Activated CD4-positive, alpha-beta T cell treated with anti-CD3 and anti-CD28 coated beads, Interleukin-2, Interleukin-6, amounts not matched to agents 100 ng/mL and 50 ng/mL, durations not matched to agents 16 hours and 8 hours (primary cell): ENCODE data around the gene ADD2.
"Not testable (repeated sequence)": the region's sequence is repeated elsewhere in the genome, so short reads cannot be mapped to it uniquely, and the experiment has no call there.

Experiments used
- DNase-seq: peaks from one replicate; pipeline ENCODE4 v3.0.0-alpha.2; 2020

Gene ADD2, protein sequence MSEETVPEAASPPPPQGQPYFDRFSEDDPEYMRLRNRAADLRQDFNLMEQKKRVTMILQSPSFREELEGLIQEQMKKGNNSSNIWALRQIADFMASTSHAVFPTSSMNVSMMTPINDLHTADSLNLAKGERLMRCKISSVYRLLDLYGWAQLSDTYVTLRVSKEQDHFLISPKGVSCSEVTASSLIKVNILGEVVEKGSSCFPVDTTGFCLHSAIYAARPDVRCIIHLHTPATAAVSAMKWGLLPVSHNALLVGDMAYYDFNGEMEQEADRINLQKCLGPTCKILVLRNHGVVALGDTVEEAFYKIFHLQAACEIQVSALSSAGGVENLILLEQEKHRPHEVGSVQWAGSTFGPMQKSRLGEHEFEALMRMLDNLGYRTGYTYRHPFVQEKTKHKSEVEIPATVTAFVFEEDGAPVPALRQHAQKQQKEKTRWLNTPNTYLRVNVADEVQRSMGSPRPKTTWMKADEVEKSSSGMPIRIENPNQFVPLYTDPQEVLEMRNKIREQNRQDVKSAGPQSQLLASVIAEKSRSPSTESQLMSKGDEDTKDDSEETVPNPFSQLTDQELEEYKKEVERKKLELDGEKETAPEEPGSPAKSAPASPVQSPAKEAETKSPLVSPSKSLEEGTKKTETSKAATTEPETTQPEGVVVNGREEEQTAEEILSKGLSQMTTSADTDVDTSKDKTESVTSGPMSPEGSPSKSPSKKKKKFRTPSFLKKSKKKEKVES

DNA sequence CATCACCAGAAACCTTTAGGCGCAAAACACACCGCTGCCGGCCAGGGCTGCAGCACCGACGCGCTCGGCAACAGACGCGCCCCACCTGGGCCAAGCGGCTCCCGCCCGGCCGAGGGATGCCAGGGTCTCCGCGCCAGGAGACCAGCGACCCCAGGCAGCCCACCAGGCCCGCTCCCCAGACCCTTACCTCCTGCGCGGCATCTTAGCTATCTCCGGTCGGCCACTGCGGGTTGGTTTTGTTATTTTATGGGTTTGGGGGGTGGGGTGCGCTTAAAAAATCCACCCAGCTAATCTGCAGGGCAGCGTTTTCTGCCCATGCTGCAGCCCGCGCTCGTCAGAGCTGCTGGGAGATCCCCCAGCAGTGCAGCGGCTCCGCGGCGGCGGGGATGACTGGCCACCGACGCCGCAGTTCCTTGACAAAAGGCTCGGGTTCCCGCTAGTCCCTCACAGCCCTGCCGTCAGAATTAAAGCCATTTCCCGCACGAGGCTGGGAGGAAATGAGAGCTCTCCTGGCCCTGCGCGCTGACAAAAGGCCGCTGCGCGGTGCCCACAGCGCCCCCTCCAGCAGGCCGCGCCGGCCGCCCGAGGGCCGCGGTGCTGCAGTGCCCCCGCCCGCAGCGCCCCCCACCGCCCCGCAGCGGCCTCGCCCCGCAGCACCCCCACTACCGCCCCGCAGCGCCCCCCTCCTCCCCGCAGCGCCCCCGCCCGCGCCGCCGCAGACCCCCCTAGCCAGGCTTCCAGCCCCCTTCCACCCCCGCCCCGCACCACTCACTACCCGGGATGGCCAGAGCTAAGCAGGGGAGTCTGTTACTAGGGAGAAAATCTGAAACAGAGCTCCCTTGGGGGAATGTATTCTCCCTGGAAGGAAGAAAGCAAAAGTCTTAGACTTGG, at the start of gene ADD2:
ADD2 (minus strand) TSS at position 502 of the 891 bp plus-strand sequence. CDS start 61,792 bp downstream, outside the sequence.
- peak; percentile 69 for DNase-seq

- DNase-seq = peak; percentile 75
Measured at GRCh38 chr2:70817284-70817954, 49.4 kb upstream of the ADD2 start.

DNA sequence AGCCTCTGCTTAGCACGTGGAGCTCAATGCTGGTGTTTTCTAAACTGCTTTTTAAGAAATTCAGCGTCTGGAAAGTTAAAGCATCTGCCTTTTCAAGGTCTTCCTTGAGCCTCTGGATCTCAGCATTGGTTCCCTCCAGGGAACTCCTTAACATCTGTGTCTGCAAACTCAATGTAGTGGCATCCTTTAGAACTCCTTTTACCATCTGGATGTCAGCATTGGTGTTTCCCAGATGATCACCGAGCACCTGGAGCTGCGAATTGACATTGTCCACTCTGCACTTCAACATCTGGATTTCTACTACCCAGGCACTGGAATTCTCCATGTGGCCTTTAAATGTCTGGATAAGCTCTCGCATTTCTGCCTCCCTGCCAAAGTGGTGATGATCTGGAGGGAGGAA, 48.7 kb upstream of the ADD2 start:
- DNase-seq = no peak

DNA sequence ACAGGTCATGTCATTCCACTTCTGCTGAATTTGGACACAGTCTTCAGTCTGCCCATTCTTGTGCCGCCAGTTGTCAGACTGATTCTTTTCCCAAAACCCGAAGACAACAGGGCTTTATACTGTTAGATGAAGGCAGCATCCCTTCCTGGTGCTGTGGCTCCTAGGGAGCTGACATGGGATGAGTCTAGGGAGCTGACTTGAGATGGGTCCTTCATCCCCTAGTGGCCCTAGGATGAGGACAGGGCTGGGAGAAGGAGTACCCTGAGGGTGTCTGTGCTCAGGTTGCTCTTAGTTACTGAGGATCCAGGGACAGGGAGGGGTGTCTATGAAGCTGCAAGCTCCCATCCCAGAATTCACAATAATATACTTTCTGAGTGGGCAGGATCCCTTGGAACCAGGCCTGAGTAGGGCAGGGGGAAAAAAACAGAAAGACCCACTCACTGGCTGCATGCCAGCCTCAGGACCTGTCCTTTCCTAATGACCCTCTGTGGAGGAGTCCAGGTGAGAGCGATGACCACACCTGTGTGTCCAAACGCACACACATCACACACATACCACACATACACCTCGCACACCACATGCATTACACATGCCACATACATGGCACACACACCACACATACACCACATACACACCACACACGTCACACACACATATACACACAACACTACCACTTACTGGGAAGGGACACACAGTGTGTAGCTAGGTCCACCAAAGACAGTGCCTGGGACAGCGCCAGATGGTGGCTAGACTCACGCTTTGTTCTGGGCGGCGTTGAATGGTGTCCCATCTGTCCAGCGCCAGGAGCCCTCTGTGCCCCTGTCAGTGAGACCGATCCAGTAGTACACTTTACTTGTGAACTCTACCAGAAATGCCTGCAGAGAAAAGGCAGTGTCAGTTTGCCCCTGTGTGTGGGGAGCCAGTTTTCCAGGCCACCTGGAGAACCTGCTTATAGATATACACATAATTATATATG, 41.3 kb upstream of the ADD2 start:
- DNase-seq = no peak

GRCh38 chr2:70807828-70808118, 39.8 kb upstream of the ADD2 start:
- DNase-seq = no peak

GRCh38 chr2:70807102-70807827, 39.3 kb upstream of the ADD2 start:
- no peak for DNase-seq

DNA sequence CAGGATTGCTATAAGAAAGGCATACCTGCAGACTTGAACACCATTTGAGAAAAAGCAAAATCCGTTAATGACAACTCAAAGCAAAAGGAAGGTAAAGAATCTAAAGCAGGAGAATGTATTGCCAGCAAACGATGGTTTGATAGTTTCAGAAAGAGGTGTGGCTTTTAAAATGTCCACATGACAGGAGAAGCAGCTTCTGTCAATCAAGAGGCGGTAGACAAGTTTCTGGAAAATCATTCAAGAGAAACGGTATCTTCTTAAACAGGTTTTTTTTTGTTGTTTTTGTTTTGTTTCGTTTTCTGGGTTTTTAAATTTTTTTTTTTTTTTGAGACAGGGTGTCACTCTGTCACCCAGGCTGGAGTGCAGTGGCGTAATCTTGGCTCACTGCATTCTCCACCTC, 38.6 kb upstream of the ADD2 start:
- no peak for DNase-seq

- no peak for DNase-seq
Measured at GRCh38 chr2:70806013-70806412, 38.0 kb upstream of the ADD2 start.

DNA sequence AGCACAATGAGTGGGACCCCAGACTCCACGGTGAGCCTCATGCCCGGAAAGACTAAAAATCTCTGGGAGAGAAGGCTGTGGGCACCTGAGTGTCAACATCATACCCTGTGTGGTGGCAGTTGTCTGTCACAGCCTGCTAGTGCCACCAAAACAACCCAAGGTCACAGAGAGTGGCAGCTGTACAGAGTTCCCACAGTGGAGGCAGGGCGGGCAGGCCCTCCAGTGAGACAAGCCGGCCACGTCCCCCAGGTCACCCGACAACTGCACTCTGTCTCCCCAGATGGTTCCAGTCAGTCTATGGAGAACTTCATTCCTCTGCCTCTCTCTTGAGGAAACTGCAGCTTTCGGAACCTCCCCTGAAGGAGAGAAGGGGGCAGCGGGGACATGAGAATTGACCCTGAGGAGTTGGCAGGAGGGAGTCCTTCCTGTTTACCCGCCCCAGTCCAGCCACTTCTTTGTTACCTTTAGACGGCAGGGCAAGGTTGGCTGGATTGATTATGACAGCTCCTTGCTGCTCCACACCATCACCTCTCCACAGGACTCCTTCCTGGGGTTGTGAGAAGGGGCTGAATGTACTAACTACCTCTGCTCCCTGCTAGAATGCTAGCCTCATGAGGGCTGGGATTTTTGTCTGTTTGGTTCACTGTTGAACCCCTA, 33.7 kb upstream of the ADD2 start:
- no peak for DNase-seq

DNA sequence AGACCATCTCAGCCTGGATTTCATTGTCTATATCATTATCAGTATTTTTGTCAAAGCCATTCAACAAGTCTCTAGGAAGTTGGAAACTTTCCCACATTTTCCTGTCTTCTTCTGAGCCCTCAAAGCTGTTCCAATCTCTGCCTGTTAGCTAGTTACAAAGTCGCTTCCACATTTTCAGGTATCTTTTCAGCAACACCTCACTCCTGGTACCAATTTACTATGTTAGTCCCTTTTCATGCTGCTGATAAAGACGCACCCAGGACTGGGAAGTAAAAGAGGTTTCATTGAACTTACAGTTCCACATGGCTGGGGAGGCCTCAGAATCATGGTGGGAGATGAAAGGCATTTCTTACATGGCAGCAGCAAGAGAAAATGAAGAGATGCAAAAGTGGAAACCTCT, 31.7 kb upstream of the ADD2 start:
- no peak for DNase-seq

GRCh38 chr2:70797996-70798395, 30.0 kb upstream of the ADD2 start:
- DNase-seq = not testable (repeated sequence)

GRCh38 chr2:70797506-70797905, 29.5 kb upstream of the ADD2 start:
- DNase-seq = no peak

- DNase-seq = no peak
Measured at GRCh38 chr2:70796262-70796661, 28.3 kb upstream of the ADD2 start.

- no peak for DNase-seq
Measured at GRCh38 chr2:70795164-70795995, 27.4 kb upstream of the ADD2 start.

- no peak for DNase-seq
Measured at GRCh38 chr2:70793450-70793849, 25.4 kb upstream of the ADD2 start.

DNA sequence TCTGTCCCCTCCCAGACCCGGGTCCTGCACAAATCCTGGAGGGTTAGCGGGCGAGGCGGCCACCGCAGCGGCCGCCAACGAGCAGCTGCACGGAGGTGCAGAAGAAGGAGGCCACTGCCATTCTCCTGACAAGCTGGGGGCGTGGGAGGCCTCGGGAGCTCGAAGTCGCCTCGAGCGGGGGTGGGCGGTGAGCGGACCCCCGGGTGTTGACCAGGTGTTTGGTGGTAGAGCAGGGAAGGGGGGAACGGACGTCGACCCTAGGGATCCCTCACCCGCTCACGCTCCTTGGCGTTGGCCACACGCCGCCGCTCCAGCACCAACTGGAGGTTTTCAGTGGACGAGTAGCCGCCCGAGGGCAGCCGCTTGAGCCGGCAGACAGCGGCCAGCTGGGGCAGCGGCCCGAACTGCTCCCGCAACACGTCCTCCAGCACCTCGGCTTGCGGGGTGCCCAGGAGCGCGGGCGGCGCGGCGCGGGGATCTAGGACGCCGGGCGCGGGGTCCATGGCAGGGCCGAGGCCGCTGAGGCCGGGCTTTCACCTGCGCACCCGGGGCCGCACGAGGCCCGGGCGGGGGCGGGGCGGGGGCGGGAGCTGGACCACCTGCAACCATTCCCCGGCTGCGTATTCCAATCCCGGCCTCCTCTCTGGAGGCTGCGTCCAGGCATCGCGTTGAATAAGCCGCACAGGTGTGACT, 22.3 kb upstream of the ADD2 start, which contains the start of gene FIGLA:
FIGLA (minus strand) TSS at position 508 of the 693 bp plus-strand sequence; CDS start at position 503, 5 bp downstream.
- DNase-seq = no peak

DNA sequence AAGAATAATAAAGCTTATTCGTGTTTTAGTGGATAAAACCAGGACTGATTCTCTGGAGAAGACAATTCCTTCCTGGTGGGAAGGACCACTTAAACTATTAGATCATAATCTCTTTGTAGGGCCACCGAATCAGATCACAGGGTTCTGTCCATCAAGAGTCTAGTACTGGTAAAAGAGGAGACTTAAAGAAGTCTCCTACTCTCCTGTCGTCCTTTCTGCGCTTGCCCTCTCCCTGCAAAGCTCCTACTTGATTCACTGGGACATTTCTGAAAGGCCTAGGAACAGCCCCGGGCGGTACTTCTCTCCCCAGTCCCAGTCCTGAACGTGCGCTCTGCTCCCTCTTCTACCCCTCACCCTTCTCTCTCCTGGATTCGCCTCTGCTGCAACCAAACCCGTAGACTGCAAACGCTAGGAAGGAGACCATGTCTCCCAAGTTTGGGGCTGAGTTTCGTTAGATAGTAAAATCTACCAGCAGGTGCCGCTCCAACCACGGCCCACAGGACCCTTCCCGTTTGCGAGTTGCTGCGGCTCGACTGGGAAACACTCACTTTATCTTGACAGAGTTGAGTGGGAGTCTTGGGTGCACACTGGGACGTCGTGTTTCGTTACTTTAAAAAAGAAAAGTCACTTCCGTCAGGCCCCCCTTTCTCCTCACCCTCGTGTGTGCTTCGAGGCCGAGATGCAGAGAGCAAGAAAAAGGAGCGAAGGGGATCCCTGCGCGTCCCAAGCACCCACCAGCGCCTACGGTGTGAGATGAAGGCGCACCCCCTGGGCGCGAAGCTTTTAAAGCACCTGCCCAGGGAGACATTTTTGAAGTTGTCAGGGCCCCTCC, 21.5 kb upstream of the ADD2 start:
- peak; percentile 89 for DNase-seq
